A549 treated with RU486 at 1 μM for 4 hours (cell line): ENCODE data around the gene CFAP61. TPM values are rescaled to one million over a fixed set of nuclear protein-coding genes. Genes with fewer than 3 reads are reported as not detected.

Source experiments
- total RNA-seq: library from RNA; stranded (reverse); fragments of 200-300 nt; extraction: Qiagen RNA extraction; gene quantifications from 5 replicates; pipeline ENCODE4 v1.2.3, GENCODE V29; 2022; ENCODE audit warnings: low read depth

CFAP61 gene
- 0.16 to 0.92 TPM (median 0.47 TPM) in 4 of 5 replicates, not detected in the other for total RNA-seq

GRCh38 chr20:20052074-20052970 lies at the start of gene CFAP61, which contains the start of gene CRNKL1:
CFAP61 (plus strand) TSS chr20:20052532; CDS start chr20:20056654, 4,122 bp downstream.
CRNKL1 (minus strand) TSS chr20:20052466; CDS start chr20:20052342, 124 bp downstream.

GRCh38 chr20:20017001-20017843 lies 35.1 kb upstream of the CFAP61 start, which contains the start of gene NAA20:
NAA20 (plus strand) TSS chr20:20017362; CDS start chr20:20017397, 35 bp downstream.

GRCh38 chr20:20367575-20368417 lies 315.5 kb downstream of the CFAP61 start, which contains the start of gene INSM1:
INSM1 (plus strand) TSS chr20:20368104; CDS start chr20:20368268, 164 bp downstream.

Other genes starting within 250 kb of the CFAP61 start
- 140 to 171 TPM (median 146 TPM) in 5 replicates for gene NAA20, start 35.2 kb upstream of the CFAP61 start, total RNA-seq
- 23.0 to 26.4 TPM (median 23.7 TPM) in 5 replicates for gene CRNKL1, start 66 bp upstream of the CFAP61 start, total RNA-seq